ENCODE data around the gene STYXL2. TPM values are rescaled to one million over a fixed set of nuclear protein-coding genes. Genes with fewer than 3 reads are reported as not detected.
A peak's percentile ranks its signal among the peaks of the same experiment; 100 is the strongest.

The STYXL2 gene
- total and polyA plus RNA-seq, 9 of the 15 experiments (the other 6 are each of a cell fraction or from before 2014, with no cell fraction given): not detected

DNA sequence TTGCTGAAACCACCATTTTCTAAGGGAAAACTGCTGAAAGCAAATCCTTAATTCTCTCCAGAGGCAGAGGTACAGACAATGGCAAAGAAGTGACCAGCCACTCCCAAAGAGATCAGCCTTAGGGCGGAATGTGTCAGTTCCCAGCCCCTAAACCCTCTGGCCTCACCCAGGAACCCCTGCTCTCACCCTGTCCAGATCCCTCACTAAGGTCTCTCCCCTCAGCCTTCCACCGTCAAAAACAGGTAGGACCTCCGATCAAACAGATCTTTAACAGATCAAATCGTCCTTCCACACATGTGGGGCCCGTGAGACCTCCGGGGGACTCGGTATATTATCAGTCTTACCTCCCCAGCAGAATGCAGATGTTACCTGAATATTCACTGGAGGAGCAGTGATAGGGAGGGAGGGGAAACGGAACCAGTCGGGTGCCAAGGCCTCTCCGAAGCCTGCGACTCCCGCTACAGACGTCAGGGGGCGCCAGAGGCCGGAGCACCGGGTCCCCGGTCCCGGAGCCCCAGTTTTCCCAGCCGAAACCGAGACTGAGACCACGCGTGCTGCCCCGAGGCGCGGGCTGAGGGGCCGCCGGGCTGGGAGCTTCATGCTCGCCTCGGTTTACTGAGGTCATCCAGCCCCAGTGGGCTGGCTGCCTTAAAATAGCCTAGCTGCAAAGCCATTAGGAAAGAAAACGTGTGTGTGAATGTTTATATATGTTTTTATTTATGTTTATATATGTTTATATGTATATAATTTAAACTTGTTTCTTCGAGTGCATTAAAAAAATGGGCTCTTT is 27.3 kb upstream of the STYXL2 start (continued):
- TF ChIP-seq KLF16 (IDR thresholded peaks at IDR 0.05) (0 out of 2 replicates have a peak, but pooled peaks have one; percentile 6), ZBTB11 (CRISPR knock-in tag; IDR thresholded peaks at IDR 0.05) (no peak), HMGN3 (IDR thresholded peaks at IDR 0.05; ENCODE audit: borderline replicate concordance, extremely low read depth, insufficient read length, low read depth, low read length) (peak; percentile 32), MYC (IDR thresholded peaks at IDR 0.05; ENCODE audit: low read depth, low read length) (peak; percentile 66; the same call in 1 of the 2 replicates), MYC (CRISPR knock-in tag; IDR thresholded peaks at IDR 0.05; ENCODE audit: borderline replicate concordance, low read depth) (no peak), ESRRA (IDR thresholded peaks at IDR 0.05; ENCODE audit: borderline replicate concordance, low read depth) (no peak; the same call in 1 of the 2 replicates), NFATC3 (IDR thresholded peaks at IDR 0.05) (no peak), ZNF518B (CRISPR knock-in tag; IDR thresholded peaks at IDR 0.05) (no peak), NUFIP1 (IDR thresholded peaks at IDR 0.05; ENCODE audit: partially characterized antibody) (no peak), ZNF12 (CRISPR knock-in tag; IDR thresholded peaks at IDR 0.05) (0 out of 2 replicates have a peak, but pooled peaks have one; percentile 36), ZNF444 (CRISPR knock-in tag; IDR thresholded peaks at IDR 0.05) (no peak), ZNF311 (CRISPR knock-in tag; IDR thresholded peaks at IDR 0.05) (no peak), MTA2 (IDR thresholded peaks at IDR 0.05; ENCODE audit: low read depth) (no peak), GATA2 (CRISPR knock-in tag; IDR thresholded peaks at IDR 0.05) (0 out of 2 replicates have a peak, but pooled peaks have one; percentile 25), FOXM1 (IDR thresholded peaks at IDR 0.05; ENCODE audit: low read depth) (no peak), FOXM1 (CRISPR knock-in tag; IDR thresholded peaks at IDR 0.05; ENCODE audit: low read depth) (no peak), SRF (CRISPR knock-in tag; IDR thresholded peaks at IDR 0.05) (0 out of 4 replicates have a peak, but pooled peaks of 1 of the 2 experiments have one; percentile 18), ETV5 (CRISPR knock-in tag; IDR thresholded peaks at IDR 0.05; ENCODE audit: low read depth) (no peak), BHLHE40 (IDR thresholded peaks at IDR 0.05; ENCODE audit: low read length) (peak; percentile 69), ETV6 (IDR thresholded peaks at IDR 0.05; ENCODE audit: borderline replicate concordance in 1 of 2, low read depth in 2 of 2, low read length in 1 of 2) (no peak), ETV6 (CRISPR knock-in tag; IDR thresholded peaks at IDR 0.05; ENCODE audit: borderline replicate concordance) (no peak)
